Renal pelvis (tissue), 12 donors: ENCODE results near the gene MYEOV. TPM values are rescaled to one million over a fixed set of nuclear protein-coding genes. Genes with fewer than 3 reads are reported as not detected.

Experiments
- DNase-seq: peaks from one replicate; pipeline ENCODE4 v3.0.0-alpha.2; 2013
- long read RNA-seq, 16 experiments: transcript quantifications; one replicate each; lab custom pipeline, GENCODE V29; 2026
- polyA plus RNA-seq, 3 donors: library from polyadenylated mRNA; unstranded; fragments of 120-200 nt; gene quantifications; one replicate each; pipeline ENCODE4 v1.2.1, GENCODE V29; 2013; ENCODE audit not compliant: insufficient read length in 3 of 3

MYEOV gene
- polyA plus RNA-seq = 1 to 10 TPM; 3.9 to 7.7 (median 5.0) TPM
- long read RNA-seq, donor 1, partial matches to known transcripts = 0 of 2 reads
- long read RNA-seq, donor 1, other reads (novel, unspliced or antisense) = 0 of 2 reads
- long read RNA-seq, donor 2, partial matches to known transcripts = 0 of 3 reads
- long read RNA-seq, donor 2, other reads (novel, unspliced or antisense) = 0 of 3 reads
- long read RNA-seq, donor 3 = 0 reads
- long read RNA-seq, donor 4, partial matches to known transcripts = 0 of 2 reads
- long read RNA-seq, donor 4, other reads (novel, unspliced or antisense) = 0 of 2 reads
- long read RNA-seq, donor 5 = 0 reads
- long read RNA-seq, donor 6, partial matches to known transcripts = 0 of 2 reads
- long read RNA-seq, donor 6, other reads (novel, unspliced or antisense) = 0 of 2 reads
- long read RNA-seq, donor 7 = 0 reads
- long read RNA-seq, donor 8 = 0 reads
- long read RNA-seq, donor 9, partial matches to known transcripts = 0 of 2 reads
- long read RNA-seq, donor 9, other reads (novel, unspliced or antisense) = 0 of 2 reads
- long read RNA-seq, donor 10, partial matches to known transcripts = 0 of 1 reads
- long read RNA-seq, donor 10, other reads (novel, unspliced or antisense) = 0 of 1 reads
- long read RNA-seq, donor 11, partial matches to known transcripts = 0 of 1 reads
- long read RNA-seq, donor 11, other reads (novel, unspliced or antisense) = 0 of 1 reads
- long read RNA-seq, donor 12, partial matches to known transcripts = 0 of 2 reads
- long read RNA-seq, donor 12, other reads (novel, unspliced or antisense) = 0 of 2 reads
- long read RNA-seq, donor 13, partial matches to known transcripts = 0 of 1 reads
- long read RNA-seq, donor 13, other reads (novel, unspliced or antisense) = 0 of 1 reads
- long read RNA-seq, donor 14 = 0 reads
- long read RNA-seq, donor 15, partial matches to known transcripts = 0 of 3 reads
- long read RNA-seq, donor 15, other reads (novel, unspliced or antisense) = 0 of 3 reads
- long read RNA-seq, donor 16, partial matches to known transcripts = 0 of 1 reads
- long read RNA-seq, donor 16, other reads (novel, unspliced or antisense) = 0 of 1 reads

- no peak for DNase-seq
Observed at GRCh38 chr11:69293819-69294505, at the start of gene MYEOV. MYEOV (plus strand) TSS chr11:69294155; CDS start chr11:69295355, 1,200 bp downstream.

GRCh38 chr11:69244266-69244665, 49.7 kb upstream of the MYEOV start:
- DNase-seq = no peak

- no peak for DNase-seq
Observed at GRCh38 chr11:69245041-69245440, 48.9 kb upstream of the MYEOV start.

- DNase-seq = no peak
Observed at GRCh38 chr11:69245491-69246345, 48.2 kb upstream of the MYEOV start.

GRCh38 chr11:69249311-69250185, 44.4 kb upstream of the MYEOV start:
- DNase-seq = no peak

GRCh38 chr11:69250186-69251056, 43.5 kb upstream of the MYEOV start:
- no peak for DNase-seq

GRCh38 chr11:69251057-69251393, 42.9 kb upstream of the MYEOV start:
- DNase-seq = no peak

- no peak for DNase-seq
Observed at GRCh38 chr11:69251639-69252489, 42.1 kb upstream of the MYEOV start.

- DNase-seq = no peak
Observed at GRCh38 chr11:69252490-69252837, 41.5 kb upstream of the MYEOV start.

GRCh38 chr11:69253028-69253427, 40.9 kb upstream of the MYEOV start:
- no peak for DNase-seq

- DNase-seq = no peak
Observed at GRCh38 chr11:69257134-69257533, 36.8 kb upstream of the MYEOV start.

GRCh38 chr11:69257838-69258658, 35.9 kb upstream of the MYEOV start:
- DNase-seq = no peak

- no peak for DNase-seq
Observed at GRCh38 chr11:69259096-69259495, 34.9 kb upstream of the MYEOV start.

GRCh38 chr11:69260622-69261021, 33.3 kb upstream of the MYEOV start:
- no peak for DNase-seq

- no peak for DNase-seq
Observed at GRCh38 chr11:69261116-69261515, 32.8 kb upstream of the MYEOV start.

- no peak for DNase-seq
Observed at GRCh38 chr11:69262918-69263735, 30.8 kb upstream of the MYEOV start.
